ENCODE results near the gene SETBP1.

Gene SETBP1

GRCh38 chr18:44988821-44989587, 308.3 kb downstream of the SETBP1 start:
- TF ChIP-seq ZNF565 (CRISPR knock-in tag; conservative IDR thresholded peaks at IDR 0.05; ENCODE audit: low read depth) (no peak), ESRRG (CRISPR knock-in tag; IDR thresholded peaks at IDR 0.05) (no peak), ZFP30 (CRISPR knock-in tag; IDR thresholded peaks at IDR 0.05) (peak; percentile 92), PATZ1 (CRISPR knock-in tag; IDR thresholded peaks at IDR 0.05; ENCODE audit: borderline replicate concordance) (no peak), OSR1 (CRISPR knock-in tag; IDR thresholded peaks at IDR 0.05) (no peak), ZC3H10 (CRISPR knock-in tag; IDR thresholded peaks at IDR 0.05) (no peak)
- no peak for ATAC-seq

GRCh38 chr18:44996261-44996660, 315.6 kb downstream of the SETBP1 start:
- TF ChIP-seq CREB5 (CRISPR knock-in tag; IDR thresholded peaks at IDR 0.05; ENCODE audit: low read depth) (no peak), PATZ1 (CRISPR knock-in tag; IDR thresholded peaks at IDR 0.05; ENCODE audit: borderline replicate concordance) (no peak), TOX (CRISPR knock-in tag; IDR thresholded peaks at IDR 0.05; ENCODE audit: borderline replicate concordance) (no peak), ESRRG (CRISPR knock-in tag; IDR thresholded peaks at IDR 0.05) (no peak), ZNF70 (CRISPR knock-in tag; IDR thresholded peaks at IDR 0.05) (no peak), ZNF8 (CRISPR knock-in tag; IDR thresholded peaks at IDR 0.05) (no peak), ZFP3 (CRISPR knock-in tag; IDR thresholded peaks at IDR 0.05) (no peak), TSHZ2 (CRISPR knock-in tag; IDR thresholded peaks at IDR 0.05) (no peak), CSRNP3 (CRISPR knock-in tag; IDR thresholded peaks at IDR 0.05) (no peak), TCF4 (CRISPR knock-in tag; IDR thresholded peaks at IDR 0.05; ENCODE audit: borderline replicate concordance) (no peak), PPARA (CRISPR knock-in tag; IDR thresholded peaks at IDR 0.05; ENCODE audit: borderline replicate concordance) (no peak), SNAI2 (CRISPR knock-in tag; IDR thresholded peaks at IDR 0.05) (no peak), ZFP30 (CRISPR knock-in tag; IDR thresholded peaks at IDR 0.05) (no peak), ISL1 (CRISPR knock-in tag; IDR thresholded peaks at IDR 0.05) (no peak), GLIS3 (CRISPR knock-in tag; IDR thresholded peaks at IDR 0.05) (no peak), ZC3H10 (CRISPR knock-in tag; IDR thresholded peaks at IDR 0.05) (no peak), ZNF565 (CRISPR knock-in tag; conservative IDR thresholded peaks at IDR 0.05; ENCODE audit: low read depth) (no peak), ARNTL (CRISPR knock-in tag; IDR thresholded peaks at IDR 0.05; ENCODE audit: borderline replicate concordance, low read depth) (no peak)
- ATAC-seq: no peak

- no peak for TF ChIP-seq TCF4 (CRISPR knock-in tag; IDR thresholded peaks at IDR 0.05; ENCODE audit: borderline replicate concordance)
- no peak for TF ChIP-seq SNAI2 (CRISPR knock-in tag; IDR thresholded peaks at IDR 0.05)
- TF ChIP-seq PPARA (CRISPR knock-in tag; IDR thresholded peaks at IDR 0.05; ENCODE audit: borderline replicate concordance): no peak
- no peak for TF ChIP-seq CREB5 (CRISPR knock-in tag; IDR thresholded peaks at IDR 0.05; ENCODE audit: low read depth)
- no peak for TF ChIP-seq PATZ1 (CRISPR knock-in tag; IDR thresholded peaks at IDR 0.05; ENCODE audit: borderline replicate concordance)
- TF ChIP-seq ZFP30 (CRISPR knock-in tag; IDR thresholded peaks at IDR 0.05): no peak
- TF ChIP-seq ZNF565 (CRISPR knock-in tag; conservative IDR thresholded peaks at IDR 0.05; ENCODE audit: low read depth): no peak
- no peak for TF ChIP-seq CSDC2 (CRISPR knock-in tag; IDR thresholded peaks at IDR 0.05)
- TF ChIP-seq ZNF8 (CRISPR knock-in tag; IDR thresholded peaks at IDR 0.05): no peak
- ATAC-seq: no peak
These were observed 316.5 kb downstream of the SETBP1 start for GRCh38 chr18:44997174-44997573.

Data from SK-N-SH treated with all-trans-retinoic acid at 6 μM for 48 hours (cell line).